ENCODE data around the gene CAMK2D. TPM values are rescaled to one million over a fixed set of nuclear protein-coding genes. Genes with fewer than 3 reads are reported as not detected.
A peak's percentile ranks its signal among the peaks of the same experiment; 100 is the strongest.

CAMK2D gene
- total RNA-seq, 1 donor from 2014 or later, result 31.7 TPM

GRCh38 chr4:113572620-113573019, 188.9 kb downstream of the CAMK2D start:
- Mint-ChIP-seq H3K4me3 (no peak overlapping the region), H3K27me3 (ENCODE audit: low read depth) (no peaks in the 10 kb centered on the region), H3K9me3 (peaks cover 7% of the 10 kb centered on the region), H3K4me1 (peaks cover 35% of the 10 kb centered on the region), H3K27ac (peak overlapping the region; percentile 6), H3K36me3 (peaks cover 8% of the 10 kb centered on the region)
- no peak for DNase-seq (ENCODE audit: low spot score in 2 of 2, unreplicated experiment in 2 of 2)
- no peak for TF ChIP-seq CTCF (IDR thresholded peaks at IDR 0.05; ENCODE audit: unreplicated experiment)

DNA sequence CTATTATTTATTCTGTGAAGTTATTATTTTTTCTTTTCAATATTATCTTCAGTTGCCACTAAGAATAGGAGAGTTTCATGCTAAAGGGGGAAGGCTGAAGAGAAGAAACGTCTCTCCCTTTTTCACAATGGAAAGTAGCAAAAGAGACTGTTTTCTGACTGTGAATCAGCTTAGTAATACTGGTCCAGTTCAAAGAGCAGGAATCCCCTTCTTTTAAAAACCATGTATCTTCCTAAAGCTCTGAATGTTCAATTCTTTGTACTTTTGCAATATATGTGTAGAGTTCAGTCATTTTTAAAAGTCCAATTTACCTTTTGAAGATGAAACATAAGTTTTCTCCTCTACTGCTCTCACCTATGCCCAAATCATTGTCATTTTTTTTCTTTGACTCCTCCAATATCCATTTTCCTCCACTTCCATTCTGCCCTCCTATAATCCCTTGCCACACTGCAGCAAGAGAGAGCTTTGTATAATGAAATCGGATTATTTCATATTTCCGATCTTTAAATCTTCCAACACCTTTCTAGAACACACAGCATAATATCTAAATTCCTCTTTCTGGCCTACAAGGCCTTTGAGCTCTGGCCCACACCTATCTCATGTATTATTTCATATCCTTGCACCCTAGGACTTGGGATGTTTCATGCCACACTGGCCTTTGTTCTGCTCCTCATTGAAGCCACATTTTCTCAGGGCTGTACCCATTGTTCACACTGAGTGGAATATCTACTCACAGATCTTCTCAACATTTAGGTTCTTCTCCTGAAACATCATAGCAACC, 195.3 kb downstream of the CAMK2D start:
- H3K27ac Mint-ChIP-seq, result no peak overlapping the region
- peaks cover 2% of the 10 kb centered on the region for H3K36me3 Mint-ChIP-seq
- peaks cover 7% of the 10 kb centered on the region for H3K9me3 Mint-ChIP-seq
- H3K27me3 Mint-ChIP-seq (ENCODE audit: low read depth), result no peaks in the 10 kb centered on the region
- TF ChIP-seq CTCF (IDR thresholded peaks at IDR 0.05; ENCODE audit: unreplicated experiment), result no peak
- peaks cover 4% of the 10 kb centered on the region for H3K4me1 Mint-ChIP-seq
- H3K4me3 Mint-ChIP-seq, result no peak overlapping the region
- no peak for DNase-seq (ENCODE audit: low spot score in 2 of 2, unreplicated experiment in 2 of 2)

- H3K4me1 Mint-ChIP-seq, result peaks cover 8% of the 10 kb centered on the region
- no peaks in the 10 kb centered on the region for H3K27me3 Mint-ChIP-seq (ENCODE audit: low read depth)
- H3K9me3 Mint-ChIP-seq, result peaks cover 6% of the 10 kb centered on the region
Observed at GRCh38 chr4:113565702-113566012, 195.9 kb downstream of the CAMK2D start.

DNA sequence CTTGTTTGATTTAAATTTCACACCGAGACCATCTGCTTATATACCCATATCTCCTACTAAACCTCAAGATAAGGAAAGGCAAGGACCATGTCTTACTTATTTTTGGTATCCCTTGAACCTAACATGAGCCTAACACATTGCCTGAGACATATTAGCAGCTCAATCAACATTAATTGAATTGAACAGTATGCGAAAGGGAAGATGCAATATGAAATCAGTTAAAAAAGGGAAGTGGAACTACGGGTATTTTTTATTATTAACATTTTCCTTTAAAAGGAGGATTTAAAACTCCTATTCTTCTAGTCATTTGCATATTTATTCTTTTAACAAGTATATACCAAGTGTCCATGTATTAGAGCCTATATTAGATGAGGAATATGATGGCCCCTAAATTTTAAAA, 197.0 kb downstream of the CAMK2D start:
- Mint-ChIP-seq H3K9me3 (no peaks in the 10 kb centered on the region), H3K4me3 (no peak overlapping the region), H3K27ac (no peak overlapping the region)

More at GRCh38 chr4:113565702-113566012, 195.9 kb downstream of the CAMK2D start:
- Mint-ChIP-seq H3K27ac (no peak overlapping the region), H3K4me3 (no peak overlapping the region), H3K36me3 (peaks cover 2% of the 10 kb centered on the region)
- no peak for TF ChIP-seq CTCF (IDR thresholded peaks at IDR 0.05; ENCODE audit: unreplicated experiment)
- DNase-seq (ENCODE audit: low spot score in 2 of 2, unreplicated experiment in 2 of 2), result no peak

GRCh38 chr4:113563691-113564378, 197.7 kb downstream of the CAMK2D start:
- Mint-ChIP-seq H3K36me3 (no peaks in the 10 kb centered on the region), H3K27me3 (ENCODE audit: low read depth) (no peaks in the 10 kb centered on the region), H3K9me3 (no peaks in the 10 kb centered on the region), H3K27ac (no peak overlapping the region), H3K4me1 (peaks cover 10% of the 10 kb centered on the region), H3K4me3 (no peak overlapping the region)
- no peak for DNase-seq (ENCODE audit: low spot score in 2 of 2, unreplicated experiment in 2 of 2)
- TF ChIP-seq CTCF (IDR thresholded peaks at IDR 0.05; ENCODE audit: unreplicated experiment), result no peak

More for the DNA sequence above, 197.0 kb downstream of the CAMK2D start:
- DNase-seq (ENCODE audit: low spot score in 2 of 2, unreplicated experiment in 2 of 2), result no peak
- H3K4me1 Mint-ChIP-seq, result peaks cover 10% of the 10 kb centered on the region
- H3K27me3 Mint-ChIP-seq (ENCODE audit: low read depth), result no peaks in the 10 kb centered on the region
- no peaks in the 10 kb centered on the region for H3K36me3 Mint-ChIP-seq
- no peak for TF ChIP-seq CTCF (IDR thresholded peaks at IDR 0.05; ENCODE audit: unreplicated experiment)

Measured in mesothelial cell of epicardium (in vitro differentiated cells).